HG03432 (cell line): ENCODE measurements around the gene SRRM4.
"Not testable (repeated sequence)": the region's sequence is repeated elsewhere in the genome, so short reads cannot be mapped to it uniquely, and the experiment has no call there.

Source experiments
- ATAC-seq: cut with Tn5 transposase; IDR thresholded peaks from one replicate; pipeline ENCODE4 v1.9.1; 2021; ENCODE audit warnings: mild to moderate bottlenecking, moderate library complexity; ENCODE audit not compliant: unreplicated experiment

Gene SRRM4

DNA sequence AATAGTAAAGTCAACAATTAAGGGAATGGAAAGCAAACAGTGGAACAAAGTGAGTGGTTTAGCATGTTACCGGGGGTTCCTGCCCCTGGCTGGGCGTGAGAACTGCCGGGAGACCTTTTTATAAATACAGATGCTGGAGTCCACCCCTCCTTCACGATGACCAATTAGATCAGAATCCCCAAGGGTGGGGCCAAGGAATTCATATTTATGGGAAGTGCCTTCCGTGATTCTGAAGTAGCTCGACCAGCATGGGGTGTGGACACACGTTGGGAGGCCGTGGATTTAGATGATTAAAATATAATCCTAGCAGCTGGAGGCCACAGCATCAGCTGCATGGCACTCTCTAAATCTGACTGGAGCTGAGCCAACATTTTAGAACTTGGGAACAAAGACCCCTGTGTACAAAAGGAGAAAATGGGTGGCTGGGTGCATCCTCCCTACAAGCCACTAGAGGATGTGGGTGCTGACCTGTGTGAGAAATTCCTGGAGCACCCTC lies 87.9 kb downstream of the SRRM4 start:
- no peak for ATAC-seq

GRCh38 chr12:119071176-119071575 lies 89.8 kb downstream of the SRRM4 start:
- no peak for ATAC-seq

GRCh38 chr12:119071638-119072231 lies 90.4 kb downstream of the SRRM4 start:
- ATAC-seq: no peak

DNA sequence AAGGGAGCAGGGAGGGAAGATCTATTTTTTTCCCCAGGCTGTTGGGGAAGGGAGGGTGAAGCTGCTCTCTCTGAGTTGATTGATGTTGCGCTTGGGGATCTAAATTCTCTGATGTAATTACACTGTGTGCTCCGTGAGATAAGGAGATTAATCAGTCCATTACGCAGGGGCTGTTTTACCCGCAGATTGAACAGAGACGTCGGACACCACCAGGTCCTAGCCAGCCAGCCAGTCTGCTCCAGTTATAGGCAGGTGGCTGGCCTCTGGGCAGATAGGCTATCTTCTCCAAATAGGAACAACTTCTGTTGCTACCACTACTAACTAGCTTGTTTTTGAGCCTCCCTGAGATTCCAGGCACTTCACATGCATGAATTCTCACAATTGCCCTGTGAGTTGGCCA lies 91.1 kb downstream of the SRRM4 start:
- ATAC-seq: no peak

DNA sequence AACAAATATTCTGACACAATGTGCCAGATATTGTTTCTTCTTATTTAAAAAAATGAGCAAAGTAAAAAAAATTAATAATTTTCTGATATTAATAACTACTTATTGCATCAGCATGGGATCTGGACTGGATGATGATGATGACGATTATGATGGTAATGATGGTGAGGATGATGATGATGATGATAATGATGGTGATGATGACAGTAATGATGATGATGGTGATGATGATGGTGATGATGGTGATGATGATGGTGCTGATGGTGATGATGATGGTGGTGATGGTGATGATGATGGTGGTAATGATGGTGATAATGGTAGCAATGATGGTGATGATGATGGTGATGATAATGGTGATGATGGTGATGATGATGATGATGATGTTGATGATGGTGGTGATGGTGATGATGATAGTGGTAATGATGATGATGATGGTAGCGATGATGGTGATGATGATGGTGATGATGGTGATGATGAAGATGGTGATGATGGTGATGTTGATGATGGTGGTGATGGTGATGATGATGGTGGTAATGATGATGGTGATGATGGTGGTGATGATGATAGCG lies 94.0 kb downstream of the SRRM4 start:
- ATAC-seq: no peak

- no peak for ATAC-seq
Observed at GRCh38 chr12:119075918-119076317, 94.6 kb downstream of the SRRM4 start.

- no peak for ATAC-seq
Observed at GRCh38 chr12:119079530-119079929, 98.2 kb downstream of the SRRM4 start.

GRCh38 chr12:119082016-119082415 lies 100.7 kb downstream of the SRRM4 start:
- ATAC-seq: no peak

DNA sequence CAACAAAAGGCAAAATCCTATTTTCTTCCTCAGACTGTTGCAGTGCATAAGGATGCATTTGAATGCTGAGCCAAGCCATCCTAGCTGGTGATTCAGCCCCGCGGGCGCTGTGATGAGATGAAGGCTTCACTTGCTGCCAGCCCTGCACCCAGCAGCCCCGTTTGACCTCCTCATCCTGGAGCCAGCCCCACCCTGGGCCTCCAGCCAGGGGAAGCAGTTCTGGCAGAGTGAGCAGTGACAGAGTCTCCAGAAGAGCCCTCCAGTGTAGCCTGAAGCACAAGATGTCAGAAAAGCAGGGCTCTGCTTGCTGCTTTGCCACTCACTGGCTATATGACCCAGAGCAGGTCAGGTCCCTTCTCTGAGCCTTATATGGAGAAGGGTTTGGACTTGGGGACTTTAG lies 101.2 kb downstream of the SRRM4 start:
- no peak for ATAC-seq

DNA sequence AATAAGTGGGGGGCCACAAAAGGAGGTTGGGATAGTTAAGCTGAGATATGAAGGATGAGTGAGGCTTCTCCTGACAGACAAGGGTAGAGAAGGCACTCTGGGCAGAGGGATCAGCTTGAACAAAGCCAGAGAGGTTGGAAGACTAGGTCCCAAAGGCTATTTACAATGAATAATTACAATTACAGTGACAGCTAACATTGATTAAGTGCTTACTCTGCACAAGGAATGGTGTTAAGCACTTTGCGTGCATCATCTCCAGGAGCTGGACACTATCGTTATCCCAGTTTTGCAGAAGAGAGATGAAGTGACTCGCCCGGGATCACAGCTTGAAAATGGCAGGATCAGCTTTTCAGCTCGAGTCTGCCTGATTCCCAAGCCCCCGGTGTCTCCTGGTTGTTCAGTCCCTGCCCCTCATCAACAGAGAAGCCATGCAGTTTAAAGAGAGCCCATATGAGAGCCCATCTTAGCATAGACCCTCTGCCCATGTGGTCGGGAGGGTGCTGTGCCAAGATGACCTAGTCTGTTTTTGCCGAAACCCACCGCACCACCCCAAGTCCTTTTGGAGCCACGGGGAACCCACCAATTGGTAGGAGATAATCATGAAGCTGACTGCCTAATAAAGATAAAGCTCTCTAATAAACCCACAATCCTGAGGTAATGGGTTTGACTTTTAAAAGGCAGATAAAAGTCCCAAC lies 107.5 kb downstream of the SRRM4 start:
- no peak for ATAC-seq

DNA sequence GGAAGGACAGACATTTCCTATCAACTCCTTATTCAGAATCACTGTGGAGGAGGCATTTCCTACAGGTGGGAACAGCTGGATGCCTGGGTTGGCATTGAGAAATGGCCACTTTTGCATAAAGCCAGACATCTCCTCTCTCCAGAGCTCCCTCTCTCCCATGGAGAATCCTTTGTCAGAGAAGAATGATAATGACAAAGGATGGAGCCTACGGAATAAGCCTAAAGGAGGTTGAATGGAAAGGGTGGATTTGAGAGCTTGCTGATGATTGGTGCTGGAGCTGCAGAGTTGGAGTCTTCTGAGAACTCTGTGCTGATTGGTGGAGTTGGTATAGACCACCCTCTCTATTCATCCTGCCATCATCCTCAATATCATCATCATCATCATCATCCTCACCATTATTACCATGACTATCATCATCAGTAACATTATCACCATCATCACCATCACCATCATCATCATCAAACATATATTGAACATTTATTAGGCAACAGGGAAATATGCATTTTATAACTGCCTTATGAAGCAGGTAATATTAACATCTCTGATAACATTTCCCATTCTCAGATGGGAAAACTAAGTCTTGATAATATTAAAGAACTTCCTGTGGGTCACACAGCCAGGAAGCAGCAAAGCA lies 108.2 kb downstream of the SRRM4 start:
- no peak for ATAC-seq

DNA sequence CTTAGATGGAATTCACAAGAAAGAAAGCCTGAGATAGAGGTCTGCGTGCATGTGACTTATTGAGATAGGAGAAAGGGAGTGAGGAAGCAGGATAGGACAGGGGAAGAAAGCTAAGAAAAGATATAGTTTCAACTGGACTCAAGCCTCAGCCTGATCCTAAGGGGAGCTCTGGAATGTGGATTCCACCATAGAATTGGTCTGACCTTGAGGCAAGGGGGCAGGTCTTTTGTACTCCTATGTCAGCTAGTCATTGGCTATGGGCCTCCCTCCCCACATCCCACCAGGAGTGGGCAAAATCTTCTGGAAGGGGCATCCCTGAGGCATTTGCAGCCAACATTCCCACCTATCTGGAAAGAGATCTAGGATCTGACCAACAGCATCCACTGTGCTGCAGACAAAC lies 108.9 kb downstream of the SRRM4 start:
- ATAC-seq: no peak

- ATAC-seq: no peak
Observed at GRCh38 chr12:119090865-119091264, 109.5 kb downstream of the SRRM4 start.

- ATAC-seq: no peak
Observed at GRCh38 chr12:119096429-119097202, 115.3 kb downstream of the SRRM4 start.

- ATAC-seq: no peak
Observed at GRCh38 chr12:119100933-119101332, 119.6 kb downstream of the SRRM4 start.

GRCh38 chr12:119102274-119102673 lies 120.9 kb downstream of the SRRM4 start:
- no peak for ATAC-seq

GRCh38 chr12:119102714-119103113 lies 121.4 kb downstream of the SRRM4 start:
- ATAC-seq: no peak

- ATAC-seq: not testable (repeated sequence)
Observed at GRCh38 chr12:119104969-119105368, 123.6 kb downstream of the SRRM4 start.

- ATAC-seq: no peak
Observed at GRCh38 chr12:119113496-119113986, 132.2 kb downstream of the SRRM4 start.

DNA sequence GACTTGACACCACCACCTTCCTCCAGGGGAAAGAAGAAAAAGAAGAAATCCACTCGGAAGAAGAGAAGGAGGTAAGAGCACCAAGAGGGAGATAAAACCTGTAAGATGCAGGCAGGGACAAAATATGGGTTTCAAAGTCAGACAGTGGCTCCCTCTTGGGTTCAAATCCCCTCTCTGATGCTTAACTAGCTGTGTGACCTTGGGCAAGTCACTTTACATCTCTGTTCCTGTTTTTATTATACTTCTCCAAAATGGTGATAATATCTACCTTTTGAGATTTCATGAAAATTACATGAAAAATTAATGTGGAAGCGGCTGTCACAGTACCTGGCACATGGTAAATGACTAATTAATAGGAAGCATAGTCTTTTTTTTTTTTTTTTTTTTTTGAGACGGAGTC lies 133.0 kb downstream of the SRRM4 start:
- ATAC-seq: no peak
